Airway epithelial cell (primary cell): ENCODE measurements around the gene DENND2C. TPM values are rescaled to one million over a fixed set of nuclear protein-coding genes. Genes with fewer than 3 reads are reported as not detected.

Experiments
- total RNA-seq: library from RNA; depleted of rRNA; stranded (reverse); fragments of >200 nt; gene quantifications from 2 replicates; pipeline ENCODE4 v1.2.3, GENCODE V29; 2015

DENND2C gene
- total RNA-seq: 13.0 and 17.3 TPM in 2 replicates

GRCh38 chr1:114669562-114670082 lies at the start of gene DENND2C:
Gene DENND2C, minus strand, starts transcription at chr1:114670049. Its CDS starts 44,065 bp downstream, at chr1:114625984.

GRCh38 chr1:114716304-114717170 lies 46.7 kb upstream of the DENND2C start, which contains the start of gene NRAS:
Gene NRAS, minus strand, starts transcription at chr1:114716771. Its CDS starts 611 bp downstream, at chr1:114716160.

GRCh38 chr1:114695430-114696058 lies 25.7 kb upstream of the DENND2C start, which contains the start of gene AMPD1:
Gene AMPD1, minus strand, starts transcription at chr1:114695546. Its CDS starts 75 bp downstream, at chr1:114695471.

GRCh38 chr1:114581335-114582287 lies 88.2 kb downstream of the DENND2C start, which contains the start of gene BCAS2:
Gene BCAS2, minus strand, starts transcription at chr1:114581615. Its CDS starts 24 bp downstream, at chr1:114581591.

Other genes starting within 250 kb of the DENND2C start
- gene TRIM33, start 158.8 kb downstream of the DENND2C start, total RNA-seq: 19.4 and 20.4 TPM in 2 replicates
- 36.5 and 49.8 TPM in 2 replicates for gene BCAS2, start 88.4 kb downstream of the DENND2C start, total RNA-seq
- not detected in 2 replicates for gene AMPD1, start 25.5 kb upstream of the DENND2C start, total RNA-seq
- gene NRAS, start 46.7 kb upstream of the DENND2C start, total RNA-seq: 39.3 and 50.7 TPM in 2 replicates
- 297 and 360 TPM in 2 replicates for gene CSDE1, start 87.9 kb upstream of the DENND2C start, total RNA-seq
- gene SIKE1, start 110.6 kb upstream of the DENND2C start, total RNA-seq: 25.4 and 49.9 TPM in 2 replicates
- gene SYCP1, start 184.8 kb upstream of the DENND2C start, total RNA-seq: not detected in 2 replicates